Gastrocnemius medialis (tissue), 4 donors: ENCODE results near the gene GTF2I. TPM values are rescaled to one million over a fixed set of nuclear protein-coding genes. Genes with fewer than 3 reads are reported as not detected.
A peak's percentile ranks its signal among the peaks of the same experiment; 100 is the strongest.
"Not testable (repeated sequence)": the region's sequence is repeated elsewhere in the genome, so short reads cannot be mapped to it uniquely, and the experiment has no call there.

Experiments
- ATAC-seq, 2 donors: fragments of 150-250 bp; one replicate each; pipeline ENCODE4 v1.9.1; 2016
- DNase-seq, 2 donors: peaks; one replicate each; pipeline ENCODE4 v3.0.0-alpha.2; 2019
- H3K27ac ChIP-seq, 4 donors: fragments of 200-600 bp; sonication (generic); 1 replicate in 1 of 4; 2 replicates in 3 of 4; pipeline ENCODE4 v1.5.1; 2016 to 2018; ENCODE audit warnings: mild to moderate bottlenecking in 2 of 4, moderate library complexity in 1 of 4
- H3K27me3 ChIP-seq, 3 donors: fragments of 200-600 bp; sonication (generic) in 2 of 3; 1 replicate in 1 of 3; 2 replicates in 2 of 3; pipeline versions ENCODE4 v1.5.1 to v1.6.0; 2016 to 2019; ENCODE audit warnings: mild to moderate bottlenecking in 1 of 3, moderate library complexity in 1 of 3
- H3K36me3 ChIP-seq, 2 donors: fragments of 200-600 bp; sonication (generic) in 1 of 2; one replicate each; pipeline ENCODE4 v1.5.1; 2017 to 2018
- H3K4me1 ChIP-seq, 2 donors: fragments of 200-600 bp; sonication (generic) in 1 of 2; one replicate each; pipeline ENCODE4 v1.5.1; 2016 to 2017; ENCODE audit warnings: mild to moderate bottlenecking in 2 of 2
- H3K4me3 ChIP-seq, 4 donors: fragments of 200-600 bp; sonication (generic) in 3 of 4; 1 replicate in 1 of 4; 2 replicates in 3 of 4; pipeline ENCODE4 v1.5.1; 2016 to 2019; ENCODE audit warnings: mild to moderate bottlenecking in 2 of 4
- H3K9me3 ChIP-seq, 3 donors: fragments of 200-600 bp; sonication (generic) in 2 of 3; 1 replicate in 1 of 3; 2 replicates in 2 of 3; pipeline ENCODE4 v1.5.1; 2016 to 2019
- CTCF ChIP-seq, 5 experiments: fragments of 450-650 bp in 3 of 5; fragments of 200-600 bp in 2 of 5; sonication (generic) in 2 of 5; IDR thresholded peaks in 4 of 5; conservative IDR thresholded peaks in 1 of 5; 1 replicate in 4 of 5; 2 replicates in 1 of 5; pipeline ENCODE4 v1.5.1; 2016 to 2019; ENCODE audit warnings: antibody characterized with exemption in 5 of 5, mild to moderate bottlenecking in 3 of 5, moderate library complexity in 3 of 5
- POLR2A ChIP-seq, 2 donors: fragments of 450-650 bp; IDR thresholded peaks; one replicate each; pipeline ENCODE4 v1.6.1; 2017; ENCODE audit warnings: antibody characterized with exemption in 2 of 2, mild to moderate bottlenecking in 2 of 2, moderate library complexity in 2 of 2
- in situ Hi-C, 4 donors: fragments of 200-750 bp; cut with MboI; loops; one replicate each; pipeline versions ENCODE4 v1.15.0 to v1.8.0; 2017; ENCODE audit warnings: low sequenced_read_pairs in 4 of 4
- intact Hi-C: fragments of 100-400 bp; cut with DNase I; formaldehyde crosslinking; loops from one replicate; pipeline ENCODE4 v1.15.1; 2023; ENCODE audit warnings: low total_unique reads
- total RNA-seq, 4 donors: library from RNA; depleted of rRNA; stranded (reverse); fragments of >200 nt; gene quantifications; one replicate each; pipeline versions ENCODE4 v1.1.0 to v1.2.3, GENCODE V29; 2016

Gene GTF2I
- total RNA-seq, 4 donors from 2014 or later, result 50.8 to 125 (median 104) TPM

DNA sequence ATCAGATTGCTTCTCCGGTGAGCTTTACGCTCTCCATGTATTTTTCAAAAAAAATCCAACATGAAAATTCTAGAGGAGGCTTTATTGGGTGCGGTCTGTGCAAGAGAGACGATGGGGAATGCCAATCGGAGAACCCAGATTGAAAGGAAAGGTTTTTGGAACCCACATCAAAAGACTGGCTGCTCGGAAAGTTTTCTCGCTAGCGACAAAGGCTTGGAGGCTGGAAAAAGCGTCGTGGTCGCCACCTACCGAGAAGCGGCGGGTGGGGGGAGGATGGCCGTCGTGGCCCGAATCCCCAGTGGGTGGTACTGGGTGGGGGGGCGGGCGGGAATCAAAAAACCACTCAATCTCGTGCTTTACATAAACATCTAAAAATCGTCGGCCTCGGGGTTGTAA, 1.1 kb upstream of the GTF2I start:
- H3K4me3 ChIP-seq, result peak overlapping the region; percentile 64 to 100 (median 77)
- peak in 1 of 2 donors; percentile 56 for DNase-seq
- in situ Hi-C loops, result loop anchor here in 1 of 4 donors (25.0 kb wide), 1 partner anchor 469 kb away; no protein-coding TSS in a partner anchor
- peak in 1 of 2 donors; percentile 22 for ATAC-seq
- H3K4me1 ChIP-seq, result peaks cover 36 to 38% of the 10 kb centered on the region in 2 donors
- intact Hi-C loops, result loop anchor here (5.0 to 10.0 kb wide), 4 partner anchors 54 to 199 kb away; no protein-coding TSS in a partner anchor
- no peaks in the 10 kb centered on the region for H3K36me3 ChIP-seq
- no peaks in the 10 kb centered on the region for H3K9me3 ChIP-seq
- TF ChIP-seq CTCF (IDR thresholded peaks at IDR 0.05 in 4 of 5, conservative IDR thresholded peaks at IDR 0.05 in 1 of 5) (peak in 2 of 5 experiments; percentile 35 to 46), POLR2A (IDR thresholded peaks at IDR 0.05) (no peak)
- H3K27me3 ChIP-seq, result no peaks in the 10 kb centered on the region
- peak overlapping the region; percentile 97 to 100 (median 99) for H3K27ac ChIP-seq

DNA sequence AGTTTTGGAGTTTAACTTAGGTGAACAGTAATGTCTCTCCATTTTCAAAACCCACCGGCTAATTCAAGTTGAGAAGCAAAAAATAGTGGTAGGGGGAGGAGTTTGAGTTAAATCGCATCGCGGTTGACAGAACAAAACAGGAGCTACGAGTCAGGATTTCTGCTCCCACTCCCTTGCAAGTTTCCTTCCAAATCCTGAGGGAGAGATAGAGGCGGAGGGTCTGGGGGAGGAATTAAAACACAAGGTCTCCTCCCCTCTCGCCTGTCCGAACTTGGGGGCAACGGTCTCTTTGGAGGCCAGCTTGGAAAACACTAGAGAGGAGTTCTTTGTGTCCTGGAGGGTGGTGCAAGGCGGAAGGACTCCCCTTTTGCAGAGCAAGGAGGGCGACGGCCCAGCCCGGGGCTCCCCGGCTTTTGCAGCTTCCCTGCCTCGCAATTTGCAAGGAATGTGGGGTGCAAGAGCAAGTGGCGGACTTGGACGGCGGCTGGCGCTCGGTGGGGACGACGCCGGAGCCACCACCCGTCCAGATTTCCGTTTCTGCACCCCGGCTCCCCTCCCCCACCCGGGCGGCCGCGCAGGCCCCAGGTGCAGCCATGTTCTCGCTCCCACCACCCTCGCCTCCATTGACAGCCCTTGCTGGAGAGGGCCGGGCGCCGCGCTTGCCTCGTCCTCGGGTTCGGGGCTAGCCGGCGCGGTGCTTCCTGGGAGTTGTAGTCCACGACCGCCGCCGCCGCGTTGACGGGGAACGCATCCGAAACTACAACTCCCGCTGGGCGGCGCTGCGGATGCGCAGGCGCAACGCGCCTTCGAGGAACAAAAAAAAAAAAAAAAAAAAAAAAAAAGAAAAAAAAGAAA, 454 bp upstream of the GTF2I start:
- Histone ChIP-seq H3K4me3 (peak overlapping the region; percentile 66 to 100 (median 86)), H3K27me3 (no peaks in the 10 kb centered on the region), H3K27ac (peak overlapping the region; percentile 97 to 100 (median 99)), H3K9me3 (no peaks in the 10 kb centered on the region), H3K36me3 (no peaks in the 10 kb centered on the region), H3K4me1 (peaks cover 41 to 43% of the 10 kb centered on the region in 2 donors)
- DNase-seq, result peak; percentile 97 to 98
- peak in 1 of 5 experiments; percentile 13 for TF ChIP-seq CTCF (IDR thresholded peaks at IDR 0.05 in 4 of 5, conservative IDR thresholded peaks at IDR 0.05 in 1 of 5)
- TF ChIP-seq POLR2A (IDR thresholded peaks at IDR 0.05), result peak; percentile 46 to 64
- peak; percentile 70 to 72 for ATAC-seq
- in situ Hi-C loops, result loop anchor here in 1 of 4 donors (25.0 kb wide), 1 partner anchor 470 kb away; no protein-coding TSS in a partner anchor
- intact Hi-C loops, result loop anchor here (5.0 to 10.0 kb wide), 4 partner anchors 55 to 200 kb away; no protein-coding TSS in a partner anchor

DNA sequence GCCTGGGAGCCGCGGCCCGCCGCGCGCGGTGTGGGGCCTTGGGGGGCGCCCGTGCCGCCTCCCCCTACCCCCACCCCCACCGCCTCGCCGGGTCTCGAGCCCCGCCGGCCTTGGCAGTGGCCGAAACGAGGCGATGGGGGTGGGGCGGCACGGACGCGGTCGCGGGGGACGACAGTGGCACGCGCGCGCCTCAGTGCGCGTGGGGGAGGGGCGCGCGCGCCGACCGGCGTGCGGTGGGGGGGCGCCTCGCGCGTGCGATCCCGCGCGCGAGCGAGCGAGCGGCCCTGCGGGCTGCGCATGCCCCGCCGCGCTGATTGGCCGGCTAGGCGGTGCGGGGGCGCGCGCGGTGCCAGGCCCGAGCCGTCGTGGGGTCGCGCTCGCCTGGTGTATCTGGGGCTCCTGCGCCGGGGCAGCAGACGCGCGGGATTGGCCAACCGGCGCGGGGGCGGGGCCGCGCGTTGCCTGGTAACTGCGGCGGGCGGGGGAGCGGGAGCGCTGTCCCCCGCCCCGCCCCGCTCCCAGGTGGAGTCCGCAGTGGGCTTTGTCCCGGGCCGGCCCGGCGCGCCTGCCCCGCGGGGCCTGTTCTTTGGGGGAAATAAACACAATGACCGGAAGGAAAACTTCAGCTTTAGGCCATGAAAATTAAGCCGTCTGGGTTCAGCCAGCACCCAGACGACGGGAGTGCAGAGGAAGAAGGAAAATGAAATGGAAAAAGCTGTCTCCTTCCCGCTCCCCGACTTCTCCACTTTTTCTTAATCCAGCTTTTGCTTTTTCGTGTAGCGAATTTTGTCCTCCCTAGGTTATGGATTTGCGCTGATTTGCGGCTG, 873 bp downstream of the GTF2I start:
- ATAC-seq (peak; percentile 37 to 51), DNase-seq (peak; percentile 84 to 93)
- H3K27ac ChIP-seq, result peak overlapping the region; percentile 97 to 100 (median 99)
- H3K9me3 ChIP-seq, result no peaks in the 10 kb centered on the region
- TF ChIP-seq CTCF (IDR thresholded peaks at IDR 0.05 in 4 of 5, conservative IDR thresholded peaks at IDR 0.05 in 1 of 5) (peak in 1 of 5 experiments; percentile 15), POLR2A (IDR thresholded peaks at IDR 0.05) (peak; percentile 55 to 78)
- H3K36me3 ChIP-seq, result no peaks in the 10 kb centered on the region
- intact Hi-C loops (loop anchor here (5.0 to 10.0 kb wide), 4 partner anchors 56 to 201 kb away; no protein-coding TSS in a partner anchor), in situ Hi-C loops (loop anchor here in 1 of 4 donors (25.0 kb wide), 1 partner anchor 471 kb away; no protein-coding TSS in a partner anchor)
- H3K4me1 ChIP-seq, result peaks cover 50 to 56% of the 10 kb centered on the region in 2 donors
- no peaks in the 10 kb centered on the region for H3K27me3 ChIP-seq
- H3K4me3 ChIP-seq, result peak overlapping the region; percentile 66 to 100 (median 86)

DNA sequence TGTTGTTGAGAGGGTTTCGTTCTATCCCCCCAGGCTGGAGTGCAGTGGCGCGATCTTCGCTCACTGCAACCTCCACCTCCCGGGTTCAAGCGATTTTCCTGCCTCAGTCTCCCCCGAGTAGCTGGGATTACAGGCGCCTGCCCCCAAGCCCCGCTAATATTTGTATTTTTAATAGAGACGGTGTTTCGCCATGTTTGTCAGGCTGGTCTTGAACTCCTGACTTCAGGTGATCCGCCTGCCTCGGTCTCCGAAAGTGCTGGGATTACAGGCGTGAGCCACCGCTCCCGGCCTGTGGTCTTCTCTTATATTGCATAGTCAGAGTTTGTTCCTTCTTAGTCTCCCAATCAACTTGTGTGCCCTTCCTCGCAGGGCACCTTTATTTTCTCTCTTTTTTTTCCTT, 2.7 kb downstream of the GTF2I start:
- Histone ChIP-seq H3K27ac (peak overlapping the region; percentile 94 to 100 (median 99)), H3K4me3 (peak overlapping the region; percentile 4 to 40 (median 34)), H3K4me1 (peaks cover 60 to 71% of the 10 kb centered on the region in 2 donors)
- DNase-seq, H3K36me3 ChIP-seq, ATAC-seq, H3K27me3 ChIP-seq, H3K9me3 ChIP-seq, intact Hi-C loops: not testable (repeated sequence)
- in situ Hi-C loops, result loop anchor here in 1 of 4 donors (25.0 kb wide), 1 partner anchor 473 kb away; no protein-coding TSS in a partner anchor

GRCh38 chr7:74661836-74662794, 4.6 kb downstream of the GTF2I start:
- intact Hi-C loops, H3K27me3 ChIP-seq, H3K9me3 ChIP-seq, H3K36me3 ChIP-seq, ATAC-seq, H3K4me3 ChIP-seq: not testable (repeated sequence)
- in situ Hi-C loops, result loop anchor here in 1 of 4 donors (25.0 kb wide), 1 partner anchor 475 kb away; no protein-coding TSS in a partner anchor
- peaks cover 58 to 71% of the 10 kb centered on the region in 2 donors for H3K4me1 ChIP-seq
- DNase-seq, result peak; percentile 33 to 57
- peak overlapping the region; percentile 94 to 100 (median 99) for H3K27ac ChIP-seq
